KMS-11 (cell line): ENCODE results near the gene STT3A.
A peak's percentile ranks its signal among the peaks of the same experiment; 100 is the strongest.

Source experiments
- H2AFZ ChIP-seq: fragments of 200-600 bp; sonication (generic); 2 replicates; pipeline ENCODE4 v1.6.1; 2016; ENCODE audit warnings: antibody characterized with exemption, mixed run types, low read depth
- H3K27ac ChIP-seq: fragments of 200-600 bp; sonication (generic); 2 replicates; pipeline ENCODE4 v1.6.1; 2016; ENCODE audit warnings: mild to moderate bottlenecking, mixed run types
- H3K27me3 ChIP-seq: fragments of 200-600 bp; sonication (generic); 2 replicates; pipeline ENCODE4 v1.6.1; 2017; ENCODE audit warnings: mild to moderate bottlenecking, low read depth, mixed run types, moderate library complexity; ENCODE audit not compliant: insufficient read depth
- H3K36me3 ChIP-seq: fragments of 200-600 bp; sonication (generic); 2 replicates; pipeline ENCODE4 v1.6.1; 2017; ENCODE audit warnings: mild to moderate bottlenecking, mixed run types; ENCODE audit not compliant: insufficient read depth
- H3K4me1 ChIP-seq: fragments of 200-600 bp; sonication (generic); 2 replicates; pipeline ENCODE4 v1.6.1; 2016; ENCODE audit warnings: mild to moderate bottlenecking, low read depth, mixed run types; ENCODE audit not compliant: poor library complexity, severe bottlenecking
- H3K4me2 ChIP-seq: fragments of 200-600 bp; sonication (generic); 2 replicates; pipeline ENCODE4 v1.7.0; 2016; ENCODE audit warnings: mild to moderate bottlenecking, mixed run types
- H3K4me3 ChIP-seq: fragments of 200-600 bp; sonication (generic); IDR thresholded peaks from 2 replicates; pipeline ENCODE4 v1.6.1; 2017; ENCODE audit warnings: low read depth, low read length, mixed read lengths; ENCODE audit not compliant: insufficient read depth
- H3K79me2 ChIP-seq: fragments of 200-600 bp; sonication (generic); 2 replicates; pipeline ENCODE4 v1.6.1; 2016; ENCODE audit warnings: low read depth, mixed run types; ENCODE audit not compliant: insufficient read depth
- H3K9ac ChIP-seq: fragments of 200-600 bp; sonication (generic); 2 replicates; pipeline ENCODE4 v1.6.1; 2016; ENCODE audit warnings: mild to moderate bottlenecking, mixed run types
- H4K20me1 ChIP-seq: fragments of 200-600 bp; sonication (generic); 2 replicates; pipeline ENCODE4 v1.6.1; 2016; ENCODE audit warnings: mild to moderate bottlenecking, mixed run types; ENCODE audit not compliant: insufficient read depth
- TF ChIP-seq, protein P1 (sequence below): fragments of 200-600 bp; sonication (generic); conservative IDR thresholded peaks from 2 replicates; pipeline ENCODE4 v1.6.1; 2017; ENCODE audit warnings: low read depth, mild to moderate bottlenecking, antibody characterized with exemption, low read length, moderate library complexity, mixed read lengths

STT3A gene

GRCh38 chr11:125591649-125592304 is 875 bp upstream of the STT3A start:
- Histone ChIP-seq H3K4me1 (peaks cover 29% of the 10 kb centered on the region), H3K27me3 (no peaks in the 10 kb centered on the region), H3K4me2 (peak overlapping the region; percentile 68), H3K4me3 (no peak overlapping the region), H4K20me1 (no peaks in the 10 kb centered on the region), H3K36me3 (no peaks in the 10 kb centered on the region), H3K27ac (peak overlapping the region; percentile 90), H3K79me2 (peaks cover 40% of the 10 kb centered on the region), H3K9ac (peak overlapping the region; percentile 84), H2AFZ (peak overlapping the region; percentile 73)
- TF ChIP-seq, protein P1, sequence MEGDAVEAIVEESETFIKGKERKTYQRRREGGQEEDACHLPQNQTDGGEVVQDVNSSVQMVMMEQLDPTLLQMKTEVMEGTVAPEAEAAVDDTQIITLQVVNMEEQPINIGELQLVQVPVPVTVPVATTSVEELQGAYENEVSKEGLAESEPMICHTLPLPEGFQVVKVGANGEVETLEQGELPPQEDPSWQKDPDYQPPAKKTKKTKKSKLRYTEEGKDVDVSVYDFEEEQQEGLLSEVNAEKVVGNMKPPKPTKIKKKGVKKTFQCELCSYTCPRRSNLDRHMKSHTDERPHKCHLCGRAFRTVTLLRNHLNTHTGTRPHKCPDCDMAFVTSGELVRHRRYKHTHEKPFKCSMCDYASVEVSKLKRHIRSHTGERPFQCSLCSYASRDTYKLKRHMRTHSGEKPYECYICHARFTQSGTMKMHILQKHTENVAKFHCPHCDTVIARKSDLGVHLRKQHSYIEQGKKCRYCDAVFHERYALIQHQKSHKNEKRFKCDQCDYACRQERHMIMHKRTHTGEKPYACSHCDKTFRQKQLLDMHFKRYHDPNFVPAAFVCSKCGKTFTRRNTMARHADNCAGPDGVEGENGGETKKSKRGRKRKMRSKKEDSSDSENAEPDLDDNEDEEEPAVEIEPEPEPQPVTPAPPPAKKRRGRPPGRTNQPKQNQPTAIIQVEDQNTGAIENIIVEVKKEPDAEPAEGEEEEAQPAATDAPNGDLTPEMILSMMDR: no peak

DNA sequence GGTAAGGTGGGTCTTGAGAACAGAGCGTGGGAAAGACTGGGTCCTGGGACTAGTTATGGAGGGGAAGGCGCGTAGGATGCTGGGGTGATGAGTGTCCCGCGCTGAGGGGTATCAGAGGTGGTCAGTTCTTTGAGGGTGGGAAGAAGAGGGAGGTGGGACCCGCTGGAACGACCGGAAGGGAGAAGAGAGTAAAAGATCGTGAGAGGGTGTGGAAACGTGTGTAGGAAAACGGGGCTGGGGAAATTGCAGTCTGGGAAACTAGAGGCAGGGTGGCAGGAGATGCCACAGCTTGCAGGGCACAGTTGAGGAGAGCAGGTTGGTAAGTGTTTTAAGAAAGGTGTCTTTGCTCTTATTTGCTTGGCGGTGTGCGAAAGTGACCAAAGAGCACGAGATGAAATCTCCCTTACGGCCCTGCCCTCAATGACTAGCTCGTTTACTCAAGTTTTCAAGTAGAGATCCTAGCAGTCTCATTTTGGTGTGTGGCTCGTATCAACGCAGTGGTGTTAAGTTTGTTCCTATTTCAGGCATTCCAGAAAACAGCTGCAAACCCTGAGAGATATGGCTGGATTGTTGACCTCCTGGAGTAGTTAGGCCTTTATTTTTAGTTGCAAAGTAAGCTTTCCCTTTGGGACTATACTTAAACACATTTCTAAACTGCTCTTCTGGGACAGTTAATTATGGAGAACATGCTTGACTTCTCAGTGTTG is 615 bp downstream of the STT3A start:
- Histone ChIP-seq H3K79me2 (peaks cover 41% of the 10 kb centered on the region), H3K27ac (peak overlapping the region; percentile 15; the same call in 1 of the 2 replicates), H4K20me1 (no peaks in the 10 kb centered on the region), H3K4me2 (peak overlapping the region; percentile 76), H3K4me3 (no peak overlapping the region), H3K36me3 (no peaks in the 10 kb centered on the region), H3K9ac (peak overlapping the region; percentile 37; the same call in 1 of the 2 replicates), H2AFZ (peak overlapping the region; percentile 61; the same call in 1 of the 2 replicates), H3K27me3 (no peaks in the 10 kb centered on the region), H3K4me1 (peaks cover 29% of the 10 kb centered on the region)
- TF ChIP-seq, protein P1: no peak

DNA sequence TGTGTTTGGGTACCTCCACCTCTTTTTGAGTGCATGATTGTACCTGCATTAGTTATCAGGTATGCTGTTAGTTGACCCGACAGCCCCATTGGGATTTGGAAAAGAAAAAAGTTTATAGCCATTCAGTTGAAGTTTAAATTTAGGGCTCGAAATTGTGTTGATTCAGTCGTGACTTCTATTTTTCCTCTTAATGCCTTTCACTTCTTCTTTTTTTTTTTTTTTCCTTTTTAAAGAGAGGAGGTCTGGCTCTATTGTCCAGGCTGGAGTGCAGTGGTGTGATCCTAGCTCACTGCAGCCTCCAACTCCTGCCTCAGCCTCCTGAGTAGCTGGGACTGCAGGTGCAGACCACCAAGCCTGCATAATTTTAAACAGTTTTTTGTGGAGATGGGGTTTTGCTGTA is 2.3 kb downstream of the STT3A start:
- Histone ChIP-seq H3K79me2 (peaks cover 41% of the 10 kb centered on the region), H3K27ac (no peak overlapping the region), H3K4me1 (peaks cover 29% of the 10 kb centered on the region), H2AFZ (no peak overlapping the region), H3K9ac (no peak overlapping the region), H3K4me2 (no peak overlapping the region), H3K27me3 (no peaks in the 10 kb centered on the region), H4K20me1 (no peaks in the 10 kb centered on the region), H3K36me3 (no peaks in the 10 kb centered on the region), H3K4me3 (no peak overlapping the region)
- TF ChIP-seq, protein P1: no peak

DNA sequence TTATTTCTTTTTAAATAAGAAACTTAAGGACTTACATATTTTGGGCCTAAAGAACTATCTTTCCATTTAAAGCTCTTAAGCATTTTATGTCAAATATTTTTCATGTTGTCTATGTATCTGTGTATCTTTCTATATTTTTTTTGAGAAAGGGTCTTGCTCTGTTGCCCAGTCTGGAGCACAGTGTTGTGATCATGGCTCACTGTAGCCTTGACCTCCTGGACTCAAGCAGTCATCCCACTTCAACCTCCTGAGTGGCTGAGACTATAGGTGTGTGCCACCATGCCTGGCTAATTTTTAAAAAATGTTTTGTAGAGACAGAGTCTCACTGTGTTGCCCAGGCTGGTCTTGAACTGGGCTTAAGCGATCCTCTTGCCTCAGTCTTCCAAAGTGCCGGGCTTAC is 8.0 kb downstream of the STT3A start:
- Histone ChIP-seq H2AFZ (no peak overlapping the region), H4K20me1 (no peaks in the 10 kb centered on the region), H3K27me3 (no peaks in the 10 kb centered on the region), H3K9ac (no peak overlapping the region), H3K4me2 (no peak overlapping the region), H3K36me3 (peaks cover 4% of the 10 kb centered on the region; the same call in 1 of the 2 replicates), H3K4me3 (no peak overlapping the region), H3K27ac (no peak overlapping the region), H3K79me2 (peaks cover 13% of the 10 kb centered on the region), H3K4me1 (peaks cover 28% of the 10 kb centered on the region)
- TF ChIP-seq, protein P1: no peak
